Psoas muscle (tissue), 8 donors: ENCODE results near the gene CDH9. TPM values are rescaled to one million over a fixed set of nuclear protein-coding genes. Genes with fewer than 3 reads are reported as not detected.

ENCODE experiments used
- ATAC-seq, 4 donors: fragments of 200-7000 bp; cut with Tn5 transposase; one replicate each; pipeline ENCODE4 v1.9.1; 2020; ENCODE audit warnings: moderate library complexity in 3 of 4, mild to moderate bottlenecking in 2 of 4
- DNase-seq, 2 donors: peaks; one replicate each; pipeline ENCODE4 v3.0.0-alpha.2; 2020
- H3K27ac ChIP-seq: fragments of 200-600 bp; one replicate; pipeline ENCODE4 v1.8.0; 2022
- H3K27me3 ChIP-seq, 3 donors: fragments of 200-600 bp in 1 of 3; one replicate each; pipeline versions ENCODE4 v1.6.1 to v1.8.0; 2013 to 2022; ENCODE audit warnings: low read length in 2 of 3, mild to moderate bottlenecking in 2 of 3, moderate library complexity in 1 of 3; ENCODE audit not compliant: insufficient read depth in 3 of 3
- H3K36me3 ChIP-seq, 2 donors: fragments of 200-600 bp in 1 of 2; one replicate each; pipeline versions ENCODE4 v1.6.1 to v1.8.0; 2013 to 2022; ENCODE audit warnings: low read depth in 1 of 2, mild to moderate bottlenecking in 1 of 2, moderate library complexity in 1 of 2; ENCODE audit not compliant: insufficient read depth in 1 of 2
- H3K4me1 ChIP-seq: fragments of 200-600 bp; one replicate; pipeline ENCODE4 v1.8.0; 2022
- H3K4me3 ChIP-seq: fragments of 200-600 bp; one replicate; pipeline ENCODE4 v1.8.0; 2022; ENCODE audit warnings: mild to moderate bottlenecking
- H3K9me3 ChIP-seq: fragments of 200-600 bp; one replicate; pipeline ENCODE4 v1.8.0; 2022
- CTCF ChIP-seq: fragments of 200-600 bp; IDR thresholded peaks from one replicate; pipeline ENCODE4 v1.8.0; 2022; ENCODE audit warnings: antibody characterized with exemption
- WGBS, 3 donors: extraction: QIAGEN DNeasy Blood & Tissue Kit; methylation state at CpG; one replicate each; pipeline versions ENCODE4 v1.1.6 to v1.1.7; 2013; 5-methylcytosine and 5-hydroxymethylcytosine counted together
- intact Hi-C, 2 donors: fragments of 100-400 bp; cut with DNase I; formaldehyde crosslinking; loops; one replicate each; pipeline versions ENCODE4 v1.11.0 to v1.14.2; 2022
- long read RNA-seq, 2 donors: library from polyadenylated mRNA; unstranded; transcript quantifications; one replicate each; pipeline ENCODE4 v2.0.0, GENCODE V29; 2021
- polyA plus RNA-seq, 3 donors: library from polyadenylated mRNA; stranded (reverse); fragments of 200-250 nt; gene quantifications; one replicate each; pipeline ENCODE4 v1.2.3, GENCODE V29; 2013
- total RNA-seq, 4 donors: library from RNA; stranded (reverse); fragmentation: NEBNext Ultra II Directional in 2 of 4; extraction: Animal tissue kit (Norgen Biotek cat#: 25700) in 2 of 4; gene quantifications; one replicate each; pipeline versions ENCODE4 v1.2.1 to v1.2.4, GENCODE V29; 2021 to 2023
- donor health status: healthy with polysubstance abuse.
- donor health status: DM: no; HTN: no; CAD: no; lungs with moderate emphysema.
- donor health status: Bipolar disorder and iron deficiency.
- donor health status: healthy.
- donor health status: DM: yes; HTN: yes; CAD: no.
- donor health status: DM: no; HTN: no; CAD: no.
- donor health status: DM: no; HTN: no; CAD: no.
- donor health status: DM: yes; HTN: yes; CAD: no.

CDH9 gene
- not detected for total RNA-seq
- not detected for polyA plus RNA-seq
- long read RNA-seq, donor 1: 0 reads
- long read RNA-seq, donor 2: 0 reads

- Histone ChIP-seq H3K27me3 (no peaks in the 10 kb centered on the region), H3K4me1 (no peaks in the 10 kb centered on the region), H3K27ac (no peak within 1 kb of the TSS), H3K36me3 (no peaks in the 10 kb centered on the region), H3K4me3 (no peak within 1 kb of the TSS), H3K9me3 (no peaks in the 10 kb centered on the region)
- TF ChIP-seq CTCF: no peak
- no peak for DNase-seq
- intact Hi-C loops: no loop called here
- ATAC-seq: no peak
- WGBS, 3 donors: 12 to 13% (median 12%) methylated on average over 12 of the region's 12 CpGs
These were observed at the start of gene CDH9 for GRCh38 chr5:27038476-27038875. TSS of gene CDH9 (minus strand) at chr5:27038586. CDS start at chr5:26988333, 50,253 bp downstream.

DNA sequence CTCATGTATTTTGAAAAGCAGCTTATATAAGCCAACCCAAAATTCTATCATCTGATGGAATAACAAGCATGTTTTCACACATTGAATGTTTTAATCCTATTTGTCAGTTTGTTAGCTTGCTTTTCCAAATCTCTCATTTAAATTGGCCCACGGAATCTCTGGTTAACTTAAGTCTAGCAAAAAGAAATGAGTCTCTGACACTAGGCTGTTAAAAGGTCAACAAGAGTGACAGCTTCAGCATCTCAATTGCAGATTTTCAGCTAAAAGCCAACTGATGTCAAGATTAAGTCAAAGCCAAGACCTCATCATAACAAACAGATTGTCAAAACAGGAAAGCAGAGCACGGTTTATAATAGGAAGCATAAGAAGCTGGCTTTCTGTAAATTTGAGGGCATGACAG, 49.4 kb upstream of the CDH9 start:
- H3K9me3 ChIP-seq: no peaks in the 10 kb centered on the region
- no peak for TF ChIP-seq CTCF
- H3K27ac ChIP-seq: no peak overlapping the region
- ATAC-seq (no peak), DNase-seq (no peak)
- no peaks in the 10 kb centered on the region for H3K4me1 ChIP-seq
- 28 to 39% (median 32%) methylated on average over 2 of the region's 2 CpGs for WGBS, 3 donors
- H3K36me3 ChIP-seq: no peaks in the 10 kb centered on the region
- intact Hi-C loops: no loop called here
- no peak overlapping the region for H3K4me3 ChIP-seq
- no peaks in the 10 kb centered on the region for H3K27me3 ChIP-seq

DNA sequence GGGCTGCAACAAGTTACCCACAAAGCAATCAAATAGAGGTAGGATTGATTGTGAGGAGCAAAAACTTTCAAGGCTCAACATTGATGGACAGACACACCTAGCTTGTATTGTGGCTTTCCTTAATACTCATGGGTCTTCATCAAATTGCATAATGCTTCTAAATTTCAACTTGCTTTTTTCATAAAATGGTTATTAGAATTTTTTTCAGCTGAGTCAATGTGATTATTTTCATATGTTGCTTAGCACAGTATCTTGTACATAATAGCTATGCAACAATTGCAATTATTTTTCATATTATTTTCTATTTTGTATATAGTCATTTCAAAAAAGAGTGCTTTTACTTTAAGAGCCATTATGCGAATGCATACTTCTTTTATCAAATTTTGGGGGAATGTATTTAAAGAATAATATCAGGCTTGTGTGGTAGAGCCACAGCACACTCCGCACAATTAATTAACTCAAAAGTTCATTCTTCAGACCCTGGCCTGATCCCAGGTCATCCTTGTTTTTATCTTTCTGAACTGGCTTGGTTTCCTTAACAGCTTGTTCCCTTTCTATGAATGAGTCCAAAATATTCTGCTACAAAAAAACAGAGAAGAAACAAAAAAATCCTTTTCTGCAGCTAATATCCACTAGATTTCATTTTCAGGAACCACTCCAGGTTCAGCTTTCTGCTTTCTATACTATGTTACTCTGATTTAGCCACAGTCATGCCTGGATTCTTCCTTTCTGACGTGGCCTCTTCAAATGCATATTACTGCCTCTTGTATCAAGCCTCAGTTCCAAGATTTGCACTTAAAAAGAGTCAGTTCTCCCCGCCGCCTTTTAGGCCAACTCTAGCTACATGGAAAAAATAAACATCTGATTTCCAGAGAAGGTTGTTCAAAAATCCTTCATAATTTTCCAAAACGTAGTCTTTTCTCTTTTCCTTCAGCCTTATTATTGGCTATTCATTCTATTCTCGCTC, 45.3 kb upstream of the CDH9 start:
- no peak overlapping the region for H3K4me3 ChIP-seq
- no peak overlapping the region for H3K27ac ChIP-seq
- TF ChIP-seq CTCF: no peak
- 63 to 64% (median 64%) methylated on average over 7 of the region's 7 CpGs for WGBS, 3 donors
- intact Hi-C loops: no loop called here
- H3K9me3 ChIP-seq: no peaks in the 10 kb centered on the region
- ATAC-seq (no peak), DNase-seq (no peak)
- no peaks in the 10 kb centered on the region for H3K4me1 ChIP-seq
- no peaks in the 10 kb centered on the region for H3K36me3 ChIP-seq
- no peaks in the 10 kb centered on the region for H3K27me3 ChIP-seq

DNA sequence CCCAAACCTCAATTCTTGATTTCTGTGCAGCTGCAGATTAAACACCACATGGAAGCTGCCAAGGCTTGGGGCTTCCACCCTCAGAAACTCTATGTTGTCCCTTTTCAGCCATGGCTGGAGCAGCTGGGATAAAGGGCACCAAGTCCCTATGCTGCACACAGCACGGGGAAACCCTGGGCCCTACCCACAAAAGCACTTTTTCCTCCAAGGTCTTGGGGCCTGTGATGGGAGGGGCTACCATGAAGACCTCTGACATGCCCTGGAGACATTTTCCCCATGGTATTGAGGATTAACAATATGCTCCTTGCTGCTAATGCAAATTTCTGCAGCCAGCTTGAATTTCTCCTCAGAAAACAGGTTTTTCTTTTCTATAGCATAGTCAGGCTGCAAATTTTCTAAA, 41.8 kb upstream of the CDH9 start:
- no peaks in the 10 kb centered on the region for H3K9me3 ChIP-seq
- WGBS, 3 donors: 27 to 39% (median 38%) methylated on average over 1 of the region's 1 CpG
- intact Hi-C loops: no loop called here
- H3K4me1 ChIP-seq: no peaks in the 10 kb centered on the region
- no peak for TF ChIP-seq CTCF
- no peak overlapping the region for H3K27ac ChIP-seq
- H3K36me3 ChIP-seq: no peaks in the 10 kb centered on the region
- no peak for ATAC-seq
- no peaks in the 10 kb centered on the region for H3K27me3 ChIP-seq
- no peak overlapping the region for H3K4me3 ChIP-seq
- DNase-seq: no peak
